GM21447 (cell line): Measurements from ENCODE around the gene GPR87.
A peak's percentile ranks its signal among the peaks of the same experiment; 100 is the strongest.

Experiments used
- ATAC-seq: cut with Tn5 transposase; IDR thresholded peaks from one replicate; pipeline ENCODE4 v1.9.1; 2021; ENCODE audit not compliant: unreplicated experiment

Gene GPR87

DNA sequence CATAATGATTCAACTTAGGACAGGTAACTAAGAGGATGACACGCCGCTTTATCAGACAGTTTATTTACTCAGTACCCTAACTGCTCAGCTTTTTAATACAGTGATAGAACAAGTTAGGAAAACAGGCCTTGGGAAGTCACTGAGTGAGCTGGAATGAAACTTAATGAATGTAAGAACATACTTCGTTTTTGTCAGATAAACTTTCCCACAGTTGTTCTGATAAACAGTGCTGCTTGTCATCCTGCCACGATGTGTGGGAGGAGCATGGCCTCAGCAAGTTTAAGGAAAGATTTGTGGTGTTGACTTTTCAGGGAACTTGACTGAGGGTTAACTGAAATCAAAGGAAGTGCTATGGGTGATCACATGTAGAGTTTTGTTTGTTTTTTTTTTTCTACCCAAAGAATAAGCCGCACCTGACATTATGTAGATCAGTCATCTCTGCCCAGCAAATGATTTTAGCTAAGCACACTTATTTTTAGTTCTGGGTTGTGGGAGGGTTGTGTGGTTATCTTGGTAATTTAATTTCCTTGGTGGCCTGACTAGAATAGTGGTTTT lies 32.6 kb downstream of the GPR87 start:
- no peak for ATAC-seq

GRCh38 chr3:151283387-151283786 lies 33.2 kb downstream of the GPR87 start:
- no peak for ATAC-seq

DNA sequence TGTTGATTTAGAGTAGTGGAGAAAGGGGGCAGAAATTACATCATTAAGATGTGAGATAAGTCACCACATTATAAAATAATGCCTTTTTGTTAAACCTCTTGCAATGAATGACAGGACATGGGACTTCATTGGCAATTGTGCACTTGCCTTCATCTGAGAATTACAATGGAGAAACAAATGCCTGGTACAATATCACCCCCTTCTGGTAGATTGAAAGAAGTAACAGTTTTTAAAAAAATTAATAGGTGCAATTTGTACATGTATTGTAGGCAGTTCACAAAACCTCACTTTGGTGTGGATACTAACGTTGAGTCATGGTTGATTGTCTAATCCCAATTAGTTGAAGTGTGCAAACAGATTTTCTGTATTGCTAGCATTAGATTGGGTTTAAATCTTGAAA lies 33.7 kb downstream of the GPR87 start:
- ATAC-seq: no peak

DNA sequence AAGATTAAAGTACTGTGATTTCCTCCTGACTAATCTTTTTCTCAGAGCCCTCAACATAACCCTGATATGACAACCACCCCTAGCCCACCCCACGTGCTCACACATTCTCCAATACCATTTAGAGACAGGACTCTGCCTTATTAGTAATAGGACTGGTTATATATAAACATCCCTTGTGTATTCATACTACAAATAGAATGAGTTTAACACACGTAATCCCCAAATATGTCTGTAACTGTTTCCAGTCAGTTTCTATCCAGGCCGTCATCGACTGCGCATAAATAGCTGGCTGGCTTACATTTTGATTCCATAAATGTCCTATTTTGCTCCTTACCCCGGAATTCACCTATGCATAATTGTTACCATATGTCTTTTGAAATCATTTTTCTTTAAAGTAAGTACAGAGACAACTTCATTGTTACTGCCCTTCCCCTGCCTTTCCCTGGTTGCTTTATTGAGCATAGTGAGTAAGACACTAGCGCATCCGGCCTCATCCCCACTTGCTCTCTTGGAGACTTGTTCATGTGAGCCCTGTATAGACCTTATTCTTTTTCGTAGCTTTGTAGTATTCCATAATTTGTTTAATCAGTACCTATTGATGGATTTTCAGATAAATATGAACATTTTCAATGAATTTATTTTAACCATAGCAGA lies 34.8 kb downstream of the GPR87 start:
- ATAC-seq: no peak

- ATAC-seq: no peak
Observed at GRCh38 chr3:151278230-151278629, 38.4 kb downstream of the GPR87 start, which contains the start of gene P2RY14. Gene P2RY14, minus strand, starts transcription at chr3:151278542. Its CDS starts 64,226 bp downstream, at chr3:151214316.

- ATAC-seq: peak; percentile 73
Observed at GRCh38 chr3:151276687-151277042, 40.0 kb downstream of the GPR87 start.

GRCh38 chr3:151276038-151276686 lies 40.5 kb downstream of the GPR87 start:
- peak; percentile 13 for ATAC-seq

- no peak for ATAC-seq
Observed at GRCh38 chr3:151275091-151275490, 41.5 kb downstream of the GPR87 start.

DNA sequence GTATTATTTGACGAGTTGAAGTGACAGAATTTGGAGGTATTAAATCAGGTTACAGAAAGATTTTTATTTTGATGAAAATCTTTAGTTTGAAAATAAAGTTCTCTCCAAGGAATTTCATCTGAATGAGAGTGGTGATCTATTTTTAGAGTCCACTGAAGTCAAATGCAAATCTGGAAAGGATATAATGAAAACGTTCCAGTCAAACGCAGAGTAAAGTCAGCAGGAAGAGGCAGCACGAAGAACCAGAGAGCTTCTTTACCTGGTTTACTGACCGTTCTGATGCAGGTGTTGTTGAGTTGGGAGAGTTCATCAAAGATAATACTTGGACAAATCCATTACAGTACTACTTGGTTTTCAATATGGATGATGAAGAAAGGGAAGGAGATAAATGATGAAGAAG lies 47.0 kb downstream of the GPR87 start:
- ATAC-seq: no peak

- peak; percentile 68 for ATAC-seq
Observed at GRCh38 chr3:151268267-151269235, 48.1 kb downstream of the GPR87 start.

GRCh38 chr3:151267066-151267465 lies 49.6 kb downstream of the GPR87 start:
- no peak for ATAC-seq

DNA sequence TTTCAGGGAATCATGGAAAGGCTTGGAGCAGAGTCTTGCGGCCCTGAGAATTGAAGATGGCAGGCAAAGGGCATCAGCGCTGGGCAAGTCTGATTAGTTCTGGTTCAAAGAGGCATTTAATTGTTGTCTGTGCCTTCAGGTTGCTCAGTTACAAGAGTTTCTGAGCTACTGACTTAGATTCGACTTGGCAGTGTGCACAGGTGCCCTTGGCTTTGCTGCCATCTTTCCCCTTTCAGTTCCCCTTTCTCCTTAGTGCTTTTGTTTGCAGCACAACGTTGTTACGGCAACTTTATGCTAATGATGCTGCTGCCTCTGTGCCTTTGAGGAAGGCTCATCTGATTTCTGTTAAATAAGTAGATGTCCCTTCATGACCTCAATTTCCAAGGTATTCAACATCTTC lies 50.8 kb downstream of the GPR87 start:
- peak; percentile 95 for ATAC-seq

DNA sequence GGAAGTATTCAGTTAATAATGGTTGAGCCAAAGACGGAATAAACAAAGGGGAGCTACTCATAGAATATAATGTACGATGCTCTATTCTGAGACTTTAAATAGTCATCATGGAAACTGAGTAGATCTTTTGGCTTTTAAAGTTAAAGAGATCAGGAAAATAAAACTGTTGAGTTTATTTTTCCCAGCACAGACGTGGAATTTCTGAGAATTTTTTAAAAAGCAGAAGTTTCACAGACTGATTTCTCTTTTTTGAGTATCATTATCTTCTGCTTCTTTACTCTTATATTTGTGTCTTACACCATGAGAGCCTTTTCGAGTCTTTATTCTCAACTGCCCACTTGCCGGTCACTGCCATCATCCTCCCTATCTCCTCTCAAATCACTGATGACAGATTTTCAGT lies 51.5 kb downstream of the GPR87 start:
- ATAC-seq: no peak

GRCh38 chr3:151264605-151265004 lies 52.0 kb downstream of the GPR87 start:
- no peak for ATAC-seq

- ATAC-seq: no peak
Observed at GRCh38 chr3:151262871-151263525, 53.6 kb downstream of the GPR87 start.

DNA sequence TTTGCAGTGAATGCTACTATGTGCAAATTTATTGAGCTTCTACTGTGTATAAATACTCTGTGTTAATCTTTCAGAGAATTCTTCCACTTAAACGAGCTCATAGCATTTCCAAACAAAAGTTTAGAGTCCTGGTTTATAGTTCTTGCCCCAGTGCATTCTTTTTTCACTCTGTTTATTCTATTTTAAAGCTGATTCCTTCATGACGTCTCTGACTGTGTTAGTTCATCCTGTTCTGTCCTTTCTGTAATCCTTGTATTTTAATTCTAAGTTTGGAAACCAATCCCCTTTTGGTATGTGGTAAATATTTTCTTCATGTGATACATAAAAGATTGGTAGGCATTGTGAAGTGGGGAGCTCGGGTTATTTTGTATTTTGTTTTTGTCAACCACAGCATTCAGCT lies 57.0 kb downstream of the GPR87 start:
- no peak for ATAC-seq

DNA sequence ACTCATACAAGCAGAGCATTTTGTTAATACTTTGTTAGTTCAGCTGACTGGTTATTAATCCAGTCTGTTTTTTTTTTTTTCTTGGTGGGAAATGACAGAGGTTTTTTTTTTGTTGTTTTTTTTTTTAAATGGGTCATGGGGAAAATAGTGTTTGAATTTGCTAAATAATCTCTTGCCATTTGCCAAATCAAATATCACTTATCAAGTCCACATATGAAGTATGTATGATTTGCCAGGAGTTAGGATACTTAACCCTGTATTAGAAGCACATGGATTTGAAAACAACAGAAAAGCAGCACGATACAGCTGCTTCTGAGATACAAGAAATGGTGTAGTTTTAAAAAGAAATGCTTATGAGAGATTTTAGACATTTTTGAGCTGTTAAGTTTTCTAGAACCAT lies 59.9 kb downstream of the GPR87 start:
- ATAC-seq: no peak

GRCh38 chr3:151248772-151249337 lies 67.8 kb downstream of the GPR87 start:
- ATAC-seq: no peak
